ENCODE data around the gene FRMD5. TPM values are rescaled to one million over a fixed set of nuclear protein-coding genes. Genes with fewer than 3 reads are reported as not detected.
A peak's percentile ranks its signal among the peaks of the same experiment; 100 is the strongest.

The FRMD5 gene
- polyA plus RNA-seq, 1 donor (not counting 4 experiments of a cell fraction or from before 2014, with no cell fraction given): 7.3 TPM

- peaks cover 27% of the 10 kb centered on the region for H3K4me1 ChIP-seq (ENCODE audit: control insufficient read depth, extremely low read depth, insufficient read depth, low read length)
- no peak overlapping the region for H3K4me2 ChIP-seq (ENCODE audit: control insufficient read depth, extremely low read depth, insufficient read depth, low read depth, low read length)
- H3K4me3 ChIP-seq (ENCODE audit: control insufficient read depth in 2 of 3, extremely low read depth in 1 of 3, insufficient read depth in 2 of 3, low read depth in 1 of 3, low read length in 3 of 3): no peak overlapping the region
- H3K79me2 ChIP-seq (ENCODE audit: control insufficient read depth, insufficient read depth, low read length): no peaks in the 10 kb centered on the region
- H3K9me3 ChIP-seq (ENCODE audit: control insufficient read depth, low read depth, low read length): no peaks in the 10 kb centered on the region
- dilution Hi-C loops (cut with MboI; ENCODE audit: extremely low pct_ligation_motif_present, low sequenced_read_pairs): no loop called here
- H3K9ac ChIP-seq (ENCODE audit: control insufficient read depth, extremely low read depth, insufficient read depth, low read length): no peak overlapping the region
- no peaks in the 10 kb centered on the region for H3K27me3 ChIP-seq (ENCODE audit: control insufficient read depth, extremely low read depth, insufficient read depth, low read length)
- DNase-seq (ENCODE audit: low read depth, low spot score) (no peak), FAIRE-seq (peak; percentile 72)
- H3K36me3 ChIP-seq (ENCODE audit: control insufficient read depth in 2 of 2, extremely low read depth in 1 of 2, insufficient read depth in 2 of 2, low read length in 2 of 2): peaks cover 3 to 4% of the 10 kb centered on the region in 2 experiments
- no peak overlapping the region for H2AFZ ChIP-seq (ENCODE audit: control insufficient read depth, low read length)
- H3K9me1 ChIP-seq (ENCODE audit: control insufficient read depth, extremely low read depth, insufficient read depth, low read length): no peaks in the 10 kb centered on the region
- TF ChIP-seq, protein P1, sequence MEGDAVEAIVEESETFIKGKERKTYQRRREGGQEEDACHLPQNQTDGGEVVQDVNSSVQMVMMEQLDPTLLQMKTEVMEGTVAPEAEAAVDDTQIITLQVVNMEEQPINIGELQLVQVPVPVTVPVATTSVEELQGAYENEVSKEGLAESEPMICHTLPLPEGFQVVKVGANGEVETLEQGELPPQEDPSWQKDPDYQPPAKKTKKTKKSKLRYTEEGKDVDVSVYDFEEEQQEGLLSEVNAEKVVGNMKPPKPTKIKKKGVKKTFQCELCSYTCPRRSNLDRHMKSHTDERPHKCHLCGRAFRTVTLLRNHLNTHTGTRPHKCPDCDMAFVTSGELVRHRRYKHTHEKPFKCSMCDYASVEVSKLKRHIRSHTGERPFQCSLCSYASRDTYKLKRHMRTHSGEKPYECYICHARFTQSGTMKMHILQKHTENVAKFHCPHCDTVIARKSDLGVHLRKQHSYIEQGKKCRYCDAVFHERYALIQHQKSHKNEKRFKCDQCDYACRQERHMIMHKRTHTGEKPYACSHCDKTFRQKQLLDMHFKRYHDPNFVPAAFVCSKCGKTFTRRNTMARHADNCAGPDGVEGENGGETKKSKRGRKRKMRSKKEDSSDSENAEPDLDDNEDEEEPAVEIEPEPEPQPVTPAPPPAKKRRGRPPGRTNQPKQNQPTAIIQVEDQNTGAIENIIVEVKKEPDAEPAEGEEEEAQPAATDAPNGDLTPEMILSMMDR (optimal IDR thresholded peaks at IDR 0.05 in 1 of 3, IDR thresholded peaks at IDR 0.05 in 1 of 3, conservative IDR thresholded peaks at IDR 0.05 in 1 of 3; ENCODE audit: extremely low read depth in 1 of 3, insufficient read depth in 2 of 3, low read length in 3 of 3): no peak
- no peak for TF ChIP-seq EZH2 (IDR thresholded peaks at IDR 0.05; ENCODE audit: low read length)
- H3K27ac ChIP-seq (ENCODE audit: control insufficient read depth, insufficient read depth, low read length): no peak overlapping the region
- no peaks in the 10 kb centered on the region for H4K20me1 ChIP-seq (ENCODE audit: control insufficient read depth, extremely low read depth, insufficient read depth, low read length)
Measured at GRCh38 chr15:43915631-43916325, 279.3 kb downstream of the FRMD5 start.

DNA sequence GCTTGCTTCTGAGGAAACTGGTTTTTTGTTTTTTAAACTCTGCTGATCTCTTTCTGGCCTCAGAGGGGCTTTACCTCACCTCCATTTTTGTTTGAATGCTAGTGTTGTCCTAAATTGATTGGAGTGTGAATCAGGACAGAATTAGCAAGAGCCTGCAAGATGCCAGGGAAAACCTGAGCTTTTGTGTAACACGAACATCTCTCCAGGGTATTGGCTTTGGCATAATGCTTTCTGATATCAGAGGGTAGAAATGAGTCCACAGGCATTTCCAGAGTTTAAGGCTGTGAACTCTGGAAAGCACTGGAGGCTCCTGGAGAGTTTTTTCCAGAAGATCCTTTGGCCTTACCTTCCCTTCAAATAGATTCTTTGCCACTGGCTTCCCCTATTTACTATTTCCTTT lies 281.1 kb downstream of the FRMD5 start:
- Histone ChIP-seq H3K36me3 (ENCODE audit: control insufficient read depth in 2 of 2, extremely low read depth in 1 of 2, insufficient read depth in 2 of 2, low read length in 2 of 2) (peaks cover 5 to 7% of the 10 kb centered on the region in 2 experiments), H3K4me2 (ENCODE audit: control insufficient read depth, extremely low read depth, insufficient read depth, low read depth, low read length) (peak overlapping the region; percentile 40), H3K9ac (ENCODE audit: control insufficient read depth, extremely low read depth, insufficient read depth, low read length) (no peak overlapping the region), H3K27ac (ENCODE audit: control insufficient read depth, insufficient read depth, low read length) (peak overlapping the region; percentile 34), H3K27me3 (ENCODE audit: control insufficient read depth, extremely low read depth, insufficient read depth, low read length) (no peaks in the 10 kb centered on the region), H3K4me1 (ENCODE audit: control insufficient read depth, extremely low read depth, insufficient read depth, low read length) (peaks cover 24% of the 10 kb centered on the region), H3K9me3 (ENCODE audit: control insufficient read depth, low read depth, low read length) (no peaks in the 10 kb centered on the region), H2AFZ (ENCODE audit: control insufficient read depth, low read length) (no peak overlapping the region), H3K79me2 (ENCODE audit: control insufficient read depth, insufficient read depth, low read length) (no peaks in the 10 kb centered on the region), H4K20me1 (ENCODE audit: control insufficient read depth, extremely low read depth, insufficient read depth, low read length) (no peaks in the 10 kb centered on the region), H3K4me3 (ENCODE audit: control insufficient read depth in 2 of 3, extremely low read depth in 1 of 3, insufficient read depth in 2 of 3, low read depth in 1 of 3, low read length in 3 of 3) (no peak overlapping the region), H3K9me1 (ENCODE audit: control insufficient read depth, extremely low read depth, insufficient read depth, low read length) (no peaks in the 10 kb centered on the region)
- no peak for TF ChIP-seq EZH2 (IDR thresholded peaks at IDR 0.05; ENCODE audit: low read length)
- TF ChIP-seq, protein P1 (optimal IDR thresholded peaks at IDR 0.05 in 1 of 3, IDR thresholded peaks at IDR 0.05 in 1 of 3, conservative IDR thresholded peaks at IDR 0.05 in 1 of 3; ENCODE audit: extremely low read depth in 1 of 3, insufficient read depth in 2 of 3, low read length in 3 of 3): no peak
- dilution Hi-C loops (cut with MboI; ENCODE audit: extremely low pct_ligation_motif_present, low sequenced_read_pairs): no loop called here
- no peak for DNase-seq (ENCODE audit: low read depth, low spot score)
- FAIRE-seq: no peak

All from keratinocyte (primary cell).